Endothelial cell of umbilical vein (primary cell): ENCODE data around the gene AOX1. TPM values are rescaled to one million over a fixed set of nuclear protein-coding genes. Genes with fewer than 3 reads are reported as not detected.

Source experiments
- BruUV-seq: library from RNA; stranded (reverse); fragments of 400-500 nt; replicated peaks from 2 replicates; lab custom pipeline; 2021; lab: Mats Ljungman, UMichigan
- CTCF ChIA-PET: fragments of 300-600, 350-600 bp; sonication (Branson Sonifier 250); formaldehyde crosslinking; loops from one replicate; lab custom pipeline; 2021; ENCODE audit warnings: antibody characterized with exemption, inconsistent platforms; lab: Charles Lee
- POLR2A ChIA-PET: fragments of 300-600, 350-600 bp; sonication (Branson Sonifier 250); formaldehyde crosslinking; loops from one replicate; lab custom pipeline; 2021; ENCODE audit warnings: antibody characterized with exemption, inconsistent platforms; lab: Charles Lee
- DNase-seq: peaks from one replicate; pipeline ENCODE4 v3.0.0-alpha.2; 2011; ENCODE audit warnings: low read depth, low spot score
- FAIRE-seq: peaks from 2 replicates; lab custom pipeline; 2011; peaks lifted over from hg19 to GRCh38; lab: Jason Lieb, UNC
- H2AFZ ChIP-seq: 2 replicates; pipeline ENCODE4 v1.6.0; 2012; ENCODE audit warnings: low read depth, low read length, control low read depth, inconsistent platforms
- H3K27ac ChIP-seq: 2 replicates; pipeline ENCODE4 v1.5.1; 2011; ENCODE audit warnings: low read depth, mild to moderate bottlenecking, control low read depth, low read length, moderate library complexity; ENCODE audit not compliant: insufficient read depth
- H3K27me3 ChIP-seq, 2 experiments: 2 replicates each; pipeline versions ENCODE4 v1.6.0 to v1.6.1; 2011; ENCODE audit warnings: low read length in 2 of 2, mixed read lengths in 1 of 2; ENCODE audit not compliant: control insufficient read depth in 2 of 2, insufficient read depth in 2 of 2
- H3K36me3 ChIP-seq, 2 experiments: 2 replicates in 1 of 2; 3 replicates in 1 of 2; pipeline ENCODE4 v1.5.1; 2011; ENCODE audit warnings: low read length in 2 of 2, mild to moderate bottlenecking in 1 of 2, moderate library complexity in 1 of 2; ENCODE audit not compliant: control insufficient read depth in 2 of 2, insufficient read depth in 2 of 2; ENCODE audit errors: extremely low read depth in 1 of 2
- H3K4me1 ChIP-seq: 3 replicates; pipeline ENCODE4 v1.5.1; 2011; ENCODE audit warnings: mild to moderate bottlenecking, low read length; ENCODE audit not compliant: control insufficient read depth, insufficient read depth; ENCODE audit errors: extremely low read depth
- H3K4me2 ChIP-seq: 2 replicates; pipeline ENCODE4 v1.6.1; 2011; ENCODE audit warnings: low read length, control low read depth, mixed read lengths; ENCODE audit not compliant: insufficient read depth
- H3K4me3 ChIP-seq, 3 experiments: fragments of 200-600 bp in 1 of 3; sonication (generic), shearing (Covaris generic) in 1 of 3; replicated peaks in 1 of 3; 2 replicates each; pipeline ENCODE4 v1.5.1; 2011 to 2016; ENCODE audit warnings: control low read depth in 3 of 3, low read length in 3 of 3, mild to moderate bottlenecking in 2 of 3, inconsistent platforms in 1 of 3, low read depth in 1 of 3, moderate library complexity in 1 of 3; ENCODE audit not compliant: insufficient read depth in 1 of 3
- H3K79me2 ChIP-seq: 2 replicates; pipeline ENCODE4 v1.6.0; 2012; ENCODE audit warnings: low read length, inconsistent platforms; ENCODE audit not compliant: control insufficient read depth, insufficient read depth
- H3K9ac ChIP-seq: replicated peaks from 2 replicates; pipeline ENCODE3; 2011; ENCODE audit warnings: low read length, control low read depth; ENCODE audit not compliant: insufficient read depth; ENCODE audit errors: extremely low read depth
- H3K9me1 ChIP-seq: replicated peaks from 3 replicates; pipeline ENCODE4 v1.6.0; 2011; ENCODE audit warnings: mild to moderate bottlenecking, low read length; ENCODE audit not compliant: control insufficient read depth, insufficient read depth; ENCODE audit errors: extremely low read depth
- H3K9me3 ChIP-seq: replicated peaks from 2 replicates; pipeline ENCODE4 v1.5.1; 2012; ENCODE audit warnings: low read length, inconsistent platforms; ENCODE audit not compliant: control insufficient read depth, insufficient read depth
- H4K20me1 ChIP-seq: replicated peaks from 2 replicates; pipeline ENCODE3; 2011; ENCODE audit warnings: mild to moderate bottlenecking, low read length; ENCODE audit not compliant: control insufficient read depth, insufficient read depth; ENCODE audit errors: extremely low read depth
- CTCF ChIP-seq, 2 donors: IDR thresholded peaks; 1 replicate in 1 of 2; 2 replicates in 1 of 2; pipeline ENCODE4 v1.5.1; 2011; ENCODE audit warnings: low read length in 2 of 2, mild to moderate bottlenecking in 2 of 2, moderate library complexity in 2 of 2, control low read depth in 1 of 2, inconsistent platforms in 1 of 2, low read depth in 1 of 2; ENCODE audit not compliant: insufficient read depth in 1 of 2; ENCODE audit errors: extremely low read depth in 1 of 2
- EZH2 ChIP-seq: IDR thresholded peaks from 2 replicates; pipeline ENCODE4 v1.6.1; 2012; ENCODE audit warnings: borderline replicate concordance, low read depth, mild to moderate bottlenecking, moderate library complexity, low read length, inconsistent platforms; ENCODE audit not compliant: severe bottlenecking
- FOS ChIP-seq: IDR thresholded peaks from 2 replicates; pipeline ENCODE4 v1.6.1; 2011; ENCODE audit warnings: mild to moderate bottlenecking, low read length, moderate library complexity, borderline replicate concordance; ENCODE audit not compliant: insufficient read depth
- GATA2 ChIP-seq: IDR thresholded peaks from 2 replicates; pipeline ENCODE4 v1.7.0; 2011; ENCODE audit warnings: low read depth, mild to moderate bottlenecking, moderate library complexity, mixed read lengths, low read length; ENCODE audit not compliant: insufficient read length, insufficient read depth
- JUN ChIP-seq: IDR thresholded peaks from 2 replicates; pipeline ENCODE4 v1.6.1; 2011; ENCODE audit warnings: borderline replicate concordance, low read depth; ENCODE audit not compliant: insufficient read length, insufficient read depth
- MAX ChIP-seq: IDR thresholded peaks from 2 replicates; pipeline ENCODE4 v1.6.1; 2011; ENCODE audit not compliant: insufficient read depth, insufficient read length
- MYC ChIP-seq: IDR thresholded peaks from one replicate; pipeline ENCODE4 v1.6.1; 2011; ENCODE audit warnings: mild to moderate bottlenecking, low read depth, low read length
- POLR2A ChIP-seq: IDR thresholded peaks from 2 replicates; pipeline ENCODE4 v1.6.1; 2012; ENCODE audit warnings: low read depth, mild to moderate bottlenecking, control low read depth, low read length
- POLR2AphosphoS5 ChIP-seq: IDR thresholded peaks from 2 replicates; pipeline ENCODE4 v1.6.1; 2012; ENCODE audit warnings: low read depth, mild to moderate bottlenecking, control low read depth, low read length, moderate library complexity; ENCODE audit not compliant: insufficient read depth
- dilution Hi-C: fragments of 300-500 bp; cut with MboI; formaldehyde crosslinking; loops from one replicate; pipeline ENCODE4 v1.15.0; 2019; ENCODE audit warnings: low sequenced_read_pairs; ENCODE audit not compliant: extremely low pct_ligation_motif_present
- intact Hi-C: fragments of 100-400 bp; cut with micrococcal nuclease; formaldehyde crosslinking; loops from one replicate; pipeline ENCODE4 v1.10.0; 2022
- polyA plus RNA-seq, 4 experiments: library from polyadenylated mRNA; depleted of rRNA in 3 of 4; stranded (reverse) in 3 of 4; unstranded in 1 of 4; fragments of >200 nt; gene quantifications; 2 replicates each; pipeline versions ENCODE4 v1.2.1 to v1.2.3, GENCODE V29; 2011 to 2012; ENCODE audit warnings: missing spikeins in 1 of 4
- total RNA-seq: library from RNA; stranded (reverse); gene quantifications from 2 replicates; pipeline ENCODE4 v1.2.3, GENCODE V29; 2021

Gene AOX1
- total and polyA plus RNA-seq, 2 donors (not counting 3 experiments of a cell fraction or from before 2014, with no cell fraction given) = 0.03 to 0.46 TPM

- ChIA-PET CTCF (no interaction called here), POLR2A (no interaction called here)
- H4K20me1 ChIP-seq = no peaks in the 10 kb centered on the region
- no peak for DNase-seq
- no TSS peak for BruUV-seq
- intact Hi-C loops = loop anchor here (1.0 kb wide), 1 partner anchor 41 kb away; no protein-coding TSS in a partner anchor
- no peak overlapping the region for H3K4me3 ChIP-seq
- no peak overlapping the region for H3K9ac ChIP-seq
- H3K36me3 ChIP-seq = no peaks in the 10 kb centered on the region
- no peak overlapping the region for H3K4me2 ChIP-seq
- no peak overlapping the region for H2AFZ ChIP-seq
- no peaks in the 10 kb centered on the region for H3K4me1 ChIP-seq
- peaks cover 4 to 7% of the 10 kb centered on the region in 2 experiments for H3K27me3 ChIP-seq
- H3K79me2 ChIP-seq = no peaks in the 10 kb centered on the region
- H3K9me3 ChIP-seq = no peaks in the 10 kb centered on the region
- FAIRE-seq = no peak
- dilution Hi-C loops = no loop called here
- TF ChIP-seq GATA2 (no peak), EZH2 (no peak), CTCF (IDR thresholded peaks at IDR 0.05; ENCODE audit: extremely low read depth in 1 of 2, insufficient read depth in 1 of 2, low read depth in 1 of 2, low read length in 2 of 2) (no peak), JUN (no peak), MYC (no peak), POLR2AphosphoS5 (no peak), POLR2A (no peak), FOS (no peak), MAX (no peak)
- H3K27ac ChIP-seq = no peak overlapping the region
- no peaks in the 10 kb centered on the region for H3K9me1 ChIP-seq
Observed at GRCh38 chr2:200652158-200652557, 66.3 kb downstream of the AOX1 start.
